PC-3 (cell line): ENCODE results near the gene SEMA3A. TPM values are rescaled to one million over a fixed set of nuclear protein-coding genes. Genes with fewer than 3 reads are reported as not detected.

Source experiments
- ATAC-seq: fragments of 200-7000 bp; cut with Tn5 transposase; 2 replicates; pipeline ENCODE4 v1.9.1; 2020; ENCODE audit warnings: mild to moderate bottlenecking, moderate library complexity
- BruUV-seq: library from RNA; stranded (reverse); fragments of 400-500 nt; replicated peaks from 2 replicates; lab custom pipeline; 2021; lab: Mats Ljungman, UMichigan
- CTCF ChIA-PET: fragments of 300-600 bp; sonication (Branson Sonifier 250); formaldehyde crosslinking; loops from one replicate; lab custom pipeline; 2022; ENCODE audit warnings: antibody characterized with exemption; lab: Charles Lee
- POLR2A ChIA-PET: fragments of 300-600 bp; sonication (Branson Sonifier 250); formaldehyde crosslinking; loops from one replicate; lab custom pipeline; 2022; ENCODE audit warnings: antibody characterized with exemption; ENCODE audit not compliant: unreplicated experiment; lab: Charles Lee
- DNase-seq: peaks from one replicate; pipeline ENCODE4 v3.0.0-alpha.2; 2015
- H2AFZ ChIP-seq: fragments of 300-600 bp; sonication (generic); 2 replicates; pipeline ENCODE4 v1.6.0; 2016; ENCODE audit warnings: antibody characterized with exemption, low read length
- H3F3A ChIP-seq: fragments of 300-600 bp; sonication (generic); one replicate; pipeline ENCODE4 v1.6.0; 2017; ENCODE audit warnings: antibody characterized with exemption, low read length, control low read depth, mild to moderate bottlenecking; ENCODE audit not compliant: unreplicated experiment
- H3K27ac ChIP-seq: fragments of 300-600 bp; sonication (generic); 2 replicates; pipeline ENCODE4 v1.5.1; 2016; ENCODE audit warnings: mild to moderate bottlenecking, low read length
- H3K27me3 ChIP-seq: fragments of 300-600 bp; sonication (generic); 2 replicates; pipeline ENCODE4 v1.6.1; 2016; ENCODE audit warnings: low read length, mixed read lengths
- H3K36me3 ChIP-seq: fragments of 300-600 bp; sonication (generic); 2 replicates; pipeline ENCODE4 v1.6.1; 2016; ENCODE audit warnings: low read depth, mixed run types, low read length, mixed read lengths
- H3K4me1 ChIP-seq: fragments of 300-600 bp; sonication (generic); 2 replicates; pipeline ENCODE4 v1.5.1; 2016; ENCODE audit warnings: low read length; ENCODE audit not compliant: insufficient read depth
- H3K4me2 ChIP-seq: fragments of 300-600 bp; sonication (generic); 2 replicates; pipeline ENCODE4 v1.6.0; 2016; ENCODE audit warnings: low read length
- H3K4me3 ChIP-seq: fragments of 300-600 bp; sonication (generic); 2 replicates; pipeline ENCODE4 v1.5.1; 2016; ENCODE audit warnings: mild to moderate bottlenecking, low read length, mixed read lengths
- H3K79me2 ChIP-seq: fragments of 300-600 bp; sonication (generic); 2 replicates; pipeline ENCODE4 v1.6.1; 2017; ENCODE audit warnings: low read length, mixed read lengths
- H3K9ac ChIP-seq: fragments of 300-600 bp; sonication (generic); 2 replicates; pipeline ENCODE4 v1.6.0; 2016; ENCODE audit warnings: mild to moderate bottlenecking, low read length
- H3K9me2 ChIP-seq: fragments of 300-600 bp; sonication (generic); replicated peaks from 2 replicates; pipeline ENCODE4 v1.6.1; 2016; ENCODE audit warnings: mixed run types, low read length, mixed read lengths
- H3K9me3 ChIP-seq: fragments of 300-600 bp; sonication (generic); 2 replicates; pipeline ENCODE4 v1.6.1; 2016; ENCODE audit warnings: low read length, mixed read lengths
- H4K20me1 ChIP-seq: fragments of 300-600 bp; sonication (generic); 2 replicates; pipeline ENCODE4 v1.6.1; 2016; ENCODE audit warnings: low read length, mixed read lengths
- CTCF ChIP-seq: fragments of 300-600 bp; sonication (generic); conservative IDR thresholded peaks from 2 replicates; pipeline ENCODE4 v1.5.1; 2017; ENCODE audit warnings: antibody characterized with exemption, low read depth, mild to moderate bottlenecking, low read length
- EZH2 ChIP-seq: fragments of 300-600 bp; sonication (generic); IDR thresholded peaks from one replicate; pipeline ENCODE4 v1.6.1; 2017; ENCODE audit warnings: antibody characterized with exemption, mild to moderate bottlenecking, low read length; ENCODE audit not compliant: unreplicated experiment
- EZH2phosphoT487 ChIP-seq: fragments of 300-600 bp; sonication (generic); IDR thresholded peaks from 2 replicates; pipeline ENCODE4 v1.6.1; 2018; ENCODE audit warnings: mild to moderate bottlenecking, antibody characterized with exemption, low read length, borderline replicate concordance
- intact Hi-C: fragments of 100-400 bp; cut with micrococcal nuclease; formaldehyde crosslinking; loops from 2 replicates; pipeline ENCODE4 v1.9.0; 2023
- total RNA-seq: library from RNA; depleted of rRNA; stranded (reverse); fragments of >200 nt; gene quantifications from 2 replicates; pipeline ENCODE4 v1.2.3, GENCODE V29; 2014

The SEMA3A gene
- total RNA-seq, 1 experiment from 2014 or later: 16.9 TPM

GRCh38 chr7:84111842-84112241 is 82.7 kb downstream of the SEMA3A start:
- peaks cover 23% of the 10 kb centered on the region for H3K4me1 ChIP-seq
- H3K79me2 ChIP-seq: no peaks in the 10 kb centered on the region
- no peak for ATAC-seq
- no peaks in the 10 kb centered on the region for H3K27me3 ChIP-seq
- no peak for DNase-seq
- H3K27ac ChIP-seq: no peak overlapping the region
- TF ChIP-seq EZH2phosphoT487: no peak
- no peak for TF ChIP-seq CTCF
- TF ChIP-seq EZH2: no peak
- no peak overlapping the region for H3K9ac ChIP-seq
- BruUV-seq: no TSS peak
- H4K20me1 ChIP-seq: no peaks in the 10 kb centered on the region
- intact Hi-C loops: no loop called here
- no peak overlapping the region for H3K4me3 ChIP-seq
- H3K9me2 ChIP-seq: no peaks in the 10 kb centered on the region
- no peaks in the 10 kb centered on the region for H3K9me3 ChIP-seq
- POLR2A ChIA-PET: no interaction called here
- H3F3A ChIP-seq: no peaks in the 10 kb centered on the region
- H3K36me3 ChIP-seq: peaks cover 5% of the 10 kb centered on the region; the same call in 1 of the 2 replicates
- CTCF ChIA-PET: no interaction called here
- no peak overlapping the region for H2AFZ ChIP-seq
- no peak overlapping the region for H3K4me2 ChIP-seq

GRCh38 chr7:84110400-84110799 is 84.2 kb downstream of the SEMA3A start:
- Histone ChIP-seq H3F3A (no peaks in the 10 kb centered on the region), H3K27ac (no peak overlapping the region), H2AFZ (no peak overlapping the region), H4K20me1 (no peaks in the 10 kb centered on the region), H3K4me1 (peaks cover 23% of the 10 kb centered on the region), H3K9me3 (no peaks in the 10 kb centered on the region), H3K9me2 (no peaks in the 10 kb centered on the region), H3K4me2 (no peak overlapping the region), H3K79me2 (no peaks in the 10 kb centered on the region), H3K4me3 (no peak overlapping the region), H3K36me3 (peaks cover 5% of the 10 kb centered on the region; the same call in 1 of the 2 replicates), H3K27me3 (no peaks in the 10 kb centered on the region), H3K9ac (no peak overlapping the region)
- CTCF ChIA-PET: no interaction called here
- intact Hi-C loops: no loop called here
- ATAC-seq (no peak), DNase-seq (no peak)
- TF ChIP-seq EZH2phosphoT487 (no peak), CTCF (no peak), EZH2 (no peak)
- POLR2A ChIA-PET: no interaction called here
- no TSS peak for BruUV-seq

GRCh38 chr7:84108787-84109186 is 85.8 kb downstream of the SEMA3A start:
- POLR2A ChIA-PET: no interaction called here
- intact Hi-C loops: no loop called here
- Histone ChIP-seq H4K20me1 (no peaks in the 10 kb centered on the region), H3K27me3 (no peaks in the 10 kb centered on the region), H3K79me2 (no peaks in the 10 kb centered on the region), H3K9me2 (no peaks in the 10 kb centered on the region), H3K36me3 (peaks cover 5% of the 10 kb centered on the region; the same call in 1 of the 2 replicates), H3K9ac (no peak overlapping the region), H3K4me1 (peaks cover 19% of the 10 kb centered on the region), H3K4me2 (no peak overlapping the region), H3F3A (no peaks in the 10 kb centered on the region), H2AFZ (no peak overlapping the region), H3K9me3 (no peaks in the 10 kb centered on the region), H3K27ac (no peak overlapping the region), H3K4me3 (no peak overlapping the region)
- ATAC-seq: no peak
- no TSS peak for BruUV-seq
- DNase-seq: no peak
- CTCF ChIA-PET: no interaction called here
- TF ChIP-seq CTCF: no peak
- TF ChIP-seq EZH2phosphoT487: no peak
